GM12892 (cell line): Measurements from ENCODE around the gene ITIH6. TPM values are rescaled to one million over a fixed set of nuclear protein-coding genes. Genes with fewer than 3 reads are reported as not detected.
"Not testable (repeated sequence)": the region's sequence is repeated elsewhere in the genome, so short reads cannot be mapped to it uniquely, and the experiment has no call there.

Source experiments
- DNase-seq: peaks from one replicate; pipeline ENCODE4 v3.0.0; 2011; ENCODE audit not compliant: insufficient read length
- FAIRE-seq: peaks from 2 replicates; lab custom pipeline; 2011; peaks lifted over from hg19 to GRCh38; lab: Jason Lieb, UNC
- POLR2A ChIP-seq: IDR thresholded peaks from 2 replicates; pipeline ENCODE4 v1.6.1; 2011; ENCODE audit warnings: low read depth, low read length, control low read depth
- POLR2AphosphoS5 ChIP-seq: IDR thresholded peaks from 2 replicates; pipeline ENCODE4 v1.6.1; 2011; ENCODE audit warnings: low read depth, low read length, control low read depth
- TAF1 ChIP-seq: IDR thresholded peaks from 2 replicates; pipeline ENCODE4 v1.6.1; 2011; ENCODE audit warnings: low read depth, mild to moderate bottlenecking, control low read depth, low read length, borderline replicate concordance
- polyA plus RNA-seq: library from polyadenylated mRNA; unstranded; fragments of >200 nt; gene quantifications from one replicate; pipeline ENCODE4 v1.2.1, GENCODE V29; 2012; ENCODE audit warnings: missing spikeins, inconsistent platforms; ENCODE audit not compliant: missing spikeins

ITIH6 gene
- not detected for polyA plus RNA-seq

- no peak for DNase-seq
- no peak for FAIRE-seq
- no peak for TF ChIP-seq TAF1
- TF ChIP-seq POLR2A = no peak
- TF ChIP-seq POLR2AphosphoS5 = no peak
Measured at GRCh38 chrX:54798137-54798536, at the start of gene ITIH6. Gene ITIH6 (minus strand): TSS chrX:54798255. CDS start chrX:54798210, 45 bp downstream.

GRCh38 chrX:54847700-54848099 lies 49.6 kb upstream of the ITIH6 start:
- DNase-seq, FAIRE-seq: not testable (repeated sequence)

- FAIRE-seq (no peak), DNase-seq (no peak)
- TF ChIP-seq TAF1 = no peak
- no peak for TF ChIP-seq POLR2AphosphoS5
- TF ChIP-seq POLR2A = no peak
Measured at GRCh38 chrX:54843050-54843449, 45.0 kb upstream of the ITIH6 start.

- DNase-seq (no peak), FAIRE-seq (no peak)
- TF ChIP-seq POLR2A (no peak), POLR2AphosphoS5 (no peak), TAF1 (no peak)
Measured at GRCh38 chrX:54842607-54843006, 44.6 kb upstream of the ITIH6 start.

GRCh38 chrX:54841184-54841874 lies 43.3 kb upstream of the ITIH6 start:
- DNase-seq = not testable (repeated sequence)

GRCh38 chrX:54838583-54838982 lies 40.5 kb upstream of the ITIH6 start:
- TF ChIP-seq POLR2AphosphoS5 = no peak
- TF ChIP-seq TAF1 = no peak
- TF ChIP-seq POLR2A = no peak
- FAIRE-seq (no peak), DNase-seq (no peak)

More at GRCh38 chrX:54841184-54841874, 43.3 kb upstream of the ITIH6 start:
- FAIRE-seq = not testable (repeated sequence)

- DNase-seq = no peak
- no peak for TF ChIP-seq TAF1
- no peak for TF ChIP-seq POLR2A
- TF ChIP-seq POLR2AphosphoS5 = no peak
- FAIRE-seq = no peak
Measured at GRCh38 chrX:54826598-54826997, 28.5 kb upstream of the ITIH6 start.

GRCh38 chrX:54825716-54826438 lies 27.8 kb upstream of the ITIH6 start:
- no peak for TF ChIP-seq TAF1
- no peak for TF ChIP-seq POLR2A
- TF ChIP-seq POLR2AphosphoS5 = no peak
- DNase-seq = no peak
- FAIRE-seq = no peak

- FAIRE-seq (no peak), DNase-seq (no peak)
- TF ChIP-seq POLR2A (no peak), TAF1 (no peak), POLR2AphosphoS5 (no peak)
Measured at GRCh38 chrX:54824722-54825121, 26.7 kb upstream of the ITIH6 start.

- DNase-seq (no peak), FAIRE-seq (no peak)
- no peak for TF ChIP-seq POLR2AphosphoS5
- no peak for TF ChIP-seq POLR2A
- TF ChIP-seq TAF1 = no peak
Measured at GRCh38 chrX:54824195-54824594, 26.1 kb upstream of the ITIH6 start.

- no peak for DNase-seq
- no peak for FAIRE-seq
- no peak for TF ChIP-seq TAF1
- TF ChIP-seq POLR2A = no peak
- no peak for TF ChIP-seq POLR2AphosphoS5
Measured at GRCh38 chrX:54821310-54821709, 23.3 kb upstream of the ITIH6 start.

- TF ChIP-seq POLR2A (no peak), POLR2AphosphoS5 (no peak), TAF1 (no peak)
- no peak for FAIRE-seq
- no peak for DNase-seq
Measured at GRCh38 chrX:54820737-54821136, 22.7 kb upstream of the ITIH6 start.
